HuH-7 (cell line): ENCODE results near the gene ATG7.
"Not testable (repeated sequence)": the region's sequence is repeated elsewhere in the genome, so short reads cannot be mapped to it uniquely, and the experiment has no call there.

Experiments used
- DNase-seq: peaks from one replicate; pipeline ENCODE4 v3.0.0; 2011; ENCODE audit warnings: low spot score

The ATG7 gene

GRCh38 chr3:11434563-11435096 is 162.4 kb downstream of the ATG7 start:
- DNase-seq, result no peak

DNA sequence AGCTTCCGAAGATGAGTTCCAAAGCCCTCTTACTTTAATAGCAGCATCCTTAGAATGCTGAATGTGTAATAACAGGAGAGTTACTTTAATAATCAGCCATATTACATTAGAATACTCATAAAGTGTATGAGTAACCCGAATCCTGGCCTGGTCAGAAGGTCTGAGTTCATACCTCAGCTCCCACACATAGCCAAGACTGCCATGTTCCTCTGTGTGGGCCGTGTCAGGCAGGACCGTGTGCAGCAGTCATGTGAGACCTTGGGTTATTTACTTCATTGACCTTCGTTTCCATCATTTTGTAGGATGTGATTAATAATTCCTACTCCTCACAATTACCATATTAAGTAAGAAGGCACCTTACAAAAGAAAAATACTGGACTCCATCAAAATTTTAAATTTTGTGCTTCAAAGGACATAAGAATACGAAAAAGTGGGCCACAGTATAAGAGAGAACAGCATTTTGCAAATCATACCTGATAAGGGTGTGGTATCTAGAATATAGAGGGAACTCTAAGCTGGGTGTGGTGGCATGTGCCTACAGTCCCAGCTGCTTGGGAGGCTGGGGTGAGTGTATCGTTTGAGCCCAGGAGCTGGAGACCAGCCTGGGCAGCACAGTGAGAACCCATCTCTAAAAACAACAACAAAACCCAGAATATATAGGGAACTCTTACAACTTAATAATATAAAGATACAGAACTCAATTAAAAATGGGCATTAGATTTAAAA is 163.4 kb downstream of the ATG7 start:
- no peak for DNase-seq

GRCh38 chr3:11436775-11437174 is 164.6 kb downstream of the ATG7 start:
- no peak for DNase-seq

- DNase-seq, result no peak
These were observed 165.3 kb downstream of the ATG7 start for GRCh38 chr3:11437506-11437905.

DNA sequence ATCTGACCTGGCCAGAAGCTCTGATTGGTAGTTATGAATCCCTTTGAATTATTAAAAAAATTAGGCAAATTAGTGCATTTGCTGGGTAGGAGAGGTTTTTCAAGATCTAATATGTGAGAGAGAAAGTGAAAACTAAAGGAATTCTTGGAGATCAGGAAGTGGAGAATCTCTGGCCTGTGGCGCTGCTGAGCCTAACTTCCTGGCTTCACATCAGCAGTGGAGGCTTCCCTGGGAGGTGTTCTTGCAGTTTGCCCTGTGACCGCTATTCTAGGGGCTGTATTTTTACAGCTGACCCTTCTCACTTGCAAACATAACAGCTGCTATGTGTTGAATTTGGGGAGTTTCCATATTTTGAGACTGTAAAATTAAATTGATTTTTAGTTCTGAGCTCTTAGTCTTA is 166.4 kb downstream of the ATG7 start:
- DNase-seq, result no peak

GRCh38 chr3:11441346-11441745 is 169.1 kb downstream of the ATG7 start:
- DNase-seq, result not testable (repeated sequence)

DNA sequence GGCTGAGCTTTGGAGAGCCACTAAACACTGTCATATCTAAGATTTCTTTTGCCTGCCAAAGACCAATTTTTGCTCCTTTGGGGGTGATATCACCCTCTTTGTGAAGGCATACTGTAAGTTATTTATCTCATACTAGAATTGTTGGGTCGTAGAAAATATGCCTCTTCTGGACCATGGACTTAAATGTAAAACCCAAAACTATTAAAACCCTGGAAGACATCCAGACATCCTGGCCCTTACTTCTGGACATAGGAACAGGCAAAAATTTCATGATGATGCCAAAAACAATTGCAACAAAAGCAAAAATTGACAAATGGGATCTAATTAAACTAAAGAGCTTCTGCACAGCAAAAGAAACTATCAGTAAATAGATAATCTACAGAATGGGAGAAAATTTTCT is 172.2 kb downstream of the ATG7 start:
- DNase-seq, result no peak

- DNase-seq, result not testable (repeated sequence)
These were observed 173.0 kb downstream of the ATG7 start for GRCh38 chr3:11445193-11445592.

GRCh38 chr3:11445883-11446282 is 173.7 kb downstream of the ATG7 start:
- DNase-seq, result no peak

GRCh38 chr3:11447584-11448200 is 175.5 kb downstream of the ATG7 start:
- DNase-seq, result no peak

- DNase-seq, result no peak
These were observed 177.8 kb downstream of the ATG7 start for GRCh38 chr3:11450015-11450414.

DNA sequence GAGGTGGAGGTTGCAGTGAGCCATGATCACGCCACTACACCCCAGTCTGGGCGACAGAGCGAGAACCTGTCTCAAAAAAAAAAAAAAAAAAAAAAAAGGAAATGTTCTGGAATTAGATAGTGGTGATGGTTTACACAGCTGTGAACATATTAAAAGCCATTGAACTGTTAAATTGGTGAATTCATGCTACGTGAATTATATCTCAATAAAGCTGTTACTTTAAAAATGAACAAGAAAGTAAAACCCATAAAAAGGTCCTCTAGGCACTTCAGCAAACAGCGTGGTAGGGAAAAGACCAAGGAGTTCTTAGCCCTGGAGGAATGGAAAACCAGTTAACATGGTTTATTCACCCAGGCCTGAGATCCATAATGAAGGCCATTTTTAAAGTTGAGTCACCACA is 180.1 kb downstream of the ATG7 start:
- DNase-seq, result no peak

DNA sequence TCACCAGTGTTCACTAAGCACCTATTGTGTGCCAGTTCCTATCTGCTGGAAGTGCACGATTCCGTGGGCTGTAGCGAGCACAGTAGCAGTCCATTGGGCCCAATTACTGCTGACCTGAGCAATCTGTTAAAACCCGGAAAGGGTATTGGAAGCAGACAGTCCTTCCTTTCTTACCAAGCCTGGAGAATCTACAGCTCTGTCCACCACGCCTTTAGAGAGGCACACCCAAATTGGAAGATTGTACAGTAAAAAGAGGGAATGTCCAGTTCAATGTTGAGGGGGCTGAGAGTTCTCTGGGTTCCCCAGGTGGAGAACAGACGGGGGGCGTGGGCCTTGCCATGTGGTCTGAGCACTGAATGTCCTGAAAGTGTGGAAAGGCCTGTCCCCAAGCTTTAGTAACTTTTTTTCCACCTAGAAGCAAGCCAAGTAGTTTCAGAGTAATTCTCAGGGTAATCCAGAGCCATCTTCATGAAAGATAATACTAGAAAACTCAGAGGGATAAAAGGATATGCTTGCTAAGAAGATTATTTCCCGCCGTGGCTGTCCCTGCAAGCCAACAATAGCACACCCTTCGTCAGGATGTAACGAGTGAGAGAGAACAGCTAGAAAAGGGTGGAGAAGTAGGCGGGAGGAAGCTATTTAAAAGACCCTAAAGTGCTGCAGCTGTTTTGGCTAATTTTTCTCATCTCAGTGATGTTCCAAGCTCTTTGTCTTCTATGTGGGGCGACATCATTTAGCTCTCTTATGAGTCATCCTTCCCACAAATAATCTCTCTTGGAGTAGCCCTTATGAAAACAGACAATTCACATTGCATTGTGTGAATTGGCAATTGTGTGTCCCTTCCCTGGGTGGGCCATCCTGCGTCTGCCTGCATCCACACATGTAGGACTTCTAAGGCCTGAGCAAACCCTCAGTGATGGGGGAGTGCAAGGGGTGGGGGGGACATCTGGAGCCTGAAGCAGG is 181.0 kb downstream of the ATG7 start:
- DNase-seq, result no peak

GRCh38 chr3:11455956-11456355 is 183.8 kb downstream of the ATG7 start:
- DNase-seq, result no peak

DNA sequence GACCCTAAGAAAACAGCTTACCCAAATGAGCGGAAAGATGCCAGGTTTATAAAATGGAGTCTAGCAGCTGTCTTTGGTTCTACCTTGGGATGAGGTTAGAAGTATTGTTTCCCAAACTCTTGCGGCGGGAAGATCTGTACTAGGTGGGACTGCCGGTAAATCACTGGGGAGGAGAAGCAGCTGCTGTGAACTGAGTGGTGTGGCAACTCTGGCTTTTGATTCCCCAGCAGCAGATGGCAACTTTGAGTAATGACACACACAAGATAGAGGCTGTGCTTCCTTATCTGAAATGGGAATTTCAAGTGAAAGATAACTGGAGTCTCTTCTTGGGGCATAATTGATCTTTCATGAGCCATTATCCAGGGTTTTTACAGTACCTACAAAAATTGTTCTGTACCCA is 184.9 kb downstream of the ATG7 start:
- DNase-seq, result no peak

- no peak for DNase-seq
These were observed 187.1 kb downstream of the ATG7 start for GRCh38 chr3:11459186-11459824.

DNA sequence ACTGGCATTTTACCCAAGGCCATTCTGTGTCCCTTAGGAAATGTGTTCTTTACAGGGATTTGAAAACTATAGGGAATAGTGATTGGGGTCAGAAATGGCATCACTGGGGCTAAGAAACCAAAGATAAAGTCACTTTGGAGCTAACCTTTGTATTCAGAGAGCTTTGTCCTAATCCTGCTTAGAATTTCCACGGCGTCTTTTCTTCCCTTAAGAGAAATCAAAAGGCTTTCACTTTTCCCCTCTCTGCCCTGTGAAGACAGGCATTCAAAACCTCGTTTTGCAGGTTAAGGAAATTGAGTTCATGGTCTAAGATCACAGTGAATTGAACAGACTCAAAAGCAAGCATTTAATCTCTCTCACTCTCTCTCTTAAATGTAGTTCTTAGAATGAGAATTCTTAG is 189.0 kb downstream of the ATG7 start:
- no peak for DNase-seq

DNA sequence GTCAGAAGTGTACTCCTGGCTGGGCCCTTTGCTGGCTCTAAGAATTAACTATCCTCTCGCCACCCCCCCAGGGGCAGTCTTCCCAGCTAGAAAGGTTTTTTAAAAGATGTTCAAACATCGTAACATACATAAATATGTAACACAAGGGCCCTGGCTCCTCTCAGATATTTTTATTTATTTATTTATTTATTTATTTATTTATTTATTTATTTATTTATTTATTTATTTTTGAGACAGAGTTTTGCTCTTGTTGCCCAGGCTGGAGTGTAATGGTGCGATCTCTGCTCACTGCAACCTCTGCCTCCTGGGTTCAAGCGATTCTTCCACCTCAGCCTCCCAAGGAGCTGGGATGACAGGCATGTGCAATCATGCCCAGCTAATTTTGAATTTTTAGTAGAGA is 190.5 kb downstream of the ATG7 start:
- not testable (repeated sequence) for DNase-seq

DNA sequence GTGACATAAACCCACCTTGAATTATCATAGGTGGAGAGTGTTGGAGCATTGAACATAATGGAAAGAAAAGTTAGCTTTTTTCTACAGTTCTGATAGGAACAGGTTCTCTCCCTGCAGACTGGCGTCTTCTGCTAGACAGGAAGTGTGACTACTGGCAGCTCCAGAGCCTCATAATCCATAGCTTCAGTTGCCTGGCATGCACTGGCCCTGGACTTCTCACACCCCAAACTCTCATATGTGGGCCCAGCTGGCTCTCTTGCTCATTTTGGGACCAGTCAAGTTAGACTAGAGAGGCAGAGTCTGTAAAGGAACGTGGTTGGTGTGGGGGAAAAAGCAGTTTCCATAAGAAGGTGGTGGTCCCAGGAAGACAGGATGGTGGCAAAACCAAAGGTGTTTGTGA is 191.4 kb downstream of the ATG7 start:
- DNase-seq, result no peak

DNA sequence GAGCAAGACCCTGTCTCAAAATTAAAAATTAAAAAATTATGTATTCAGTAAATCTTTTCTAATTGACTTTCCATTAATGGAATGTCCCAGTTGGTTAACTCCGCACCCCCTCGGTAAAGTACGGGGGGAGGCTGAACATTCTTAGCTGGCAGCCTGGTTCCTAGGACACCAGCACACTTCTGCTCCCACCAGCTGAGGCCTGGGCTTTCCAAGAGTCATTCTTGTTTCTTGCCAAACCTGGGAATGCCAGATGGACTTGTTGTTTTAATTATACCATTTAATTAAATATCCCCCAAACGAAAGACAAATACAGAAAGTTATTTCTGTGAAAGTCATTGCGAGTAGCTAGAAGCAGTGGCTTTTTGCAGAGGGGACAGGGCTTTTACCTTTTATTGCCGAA is 192.2 kb downstream of the ATG7 start:
- DNase-seq, result no peak

- DNase-seq, result no peak
These were observed 193.8 kb downstream of the ATG7 start for GRCh38 chr3:11465744-11466616.
